ENCODE results near the gene NAGLU. TPM values are rescaled to one million over a fixed set of nuclear protein-coding genes. Genes with fewer than 3 reads are reported as not detected.

Gene NAGLU
- total and polyA plus RNA-seq, 2 of the 13 experiments (the other 11 are each of a cell fraction or from before 2014, with no cell fraction given): 28.2 to 40.1 TPM

DNA sequence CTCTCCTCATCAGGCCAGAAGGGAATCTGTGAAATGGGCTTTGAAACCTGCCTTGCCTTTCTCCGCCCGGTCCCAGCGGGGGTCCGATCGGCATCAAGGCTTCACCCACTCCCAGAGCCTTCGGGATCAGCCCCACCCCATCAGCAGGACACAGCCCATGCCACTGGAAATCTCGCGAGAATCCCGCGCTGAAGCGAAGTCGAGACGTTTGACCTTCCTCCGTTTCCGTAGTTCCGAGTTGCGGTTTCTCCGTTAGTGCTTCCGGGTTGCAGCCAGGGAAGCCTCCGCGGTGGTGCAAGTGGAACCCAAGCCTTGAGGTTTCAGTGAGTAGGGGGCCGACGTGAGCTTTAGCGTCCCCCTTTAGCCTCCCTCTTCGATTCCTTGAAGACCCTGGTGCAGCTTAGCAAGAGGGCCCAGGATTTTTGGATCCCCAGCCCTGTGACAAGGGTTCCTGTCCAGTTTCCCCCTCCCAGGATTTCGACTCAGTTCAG lies 25.9 kb downstream of the NAGLU start, which contains the start of gene COASY (continued):
- TF ChIP-seq, protein P1, sequence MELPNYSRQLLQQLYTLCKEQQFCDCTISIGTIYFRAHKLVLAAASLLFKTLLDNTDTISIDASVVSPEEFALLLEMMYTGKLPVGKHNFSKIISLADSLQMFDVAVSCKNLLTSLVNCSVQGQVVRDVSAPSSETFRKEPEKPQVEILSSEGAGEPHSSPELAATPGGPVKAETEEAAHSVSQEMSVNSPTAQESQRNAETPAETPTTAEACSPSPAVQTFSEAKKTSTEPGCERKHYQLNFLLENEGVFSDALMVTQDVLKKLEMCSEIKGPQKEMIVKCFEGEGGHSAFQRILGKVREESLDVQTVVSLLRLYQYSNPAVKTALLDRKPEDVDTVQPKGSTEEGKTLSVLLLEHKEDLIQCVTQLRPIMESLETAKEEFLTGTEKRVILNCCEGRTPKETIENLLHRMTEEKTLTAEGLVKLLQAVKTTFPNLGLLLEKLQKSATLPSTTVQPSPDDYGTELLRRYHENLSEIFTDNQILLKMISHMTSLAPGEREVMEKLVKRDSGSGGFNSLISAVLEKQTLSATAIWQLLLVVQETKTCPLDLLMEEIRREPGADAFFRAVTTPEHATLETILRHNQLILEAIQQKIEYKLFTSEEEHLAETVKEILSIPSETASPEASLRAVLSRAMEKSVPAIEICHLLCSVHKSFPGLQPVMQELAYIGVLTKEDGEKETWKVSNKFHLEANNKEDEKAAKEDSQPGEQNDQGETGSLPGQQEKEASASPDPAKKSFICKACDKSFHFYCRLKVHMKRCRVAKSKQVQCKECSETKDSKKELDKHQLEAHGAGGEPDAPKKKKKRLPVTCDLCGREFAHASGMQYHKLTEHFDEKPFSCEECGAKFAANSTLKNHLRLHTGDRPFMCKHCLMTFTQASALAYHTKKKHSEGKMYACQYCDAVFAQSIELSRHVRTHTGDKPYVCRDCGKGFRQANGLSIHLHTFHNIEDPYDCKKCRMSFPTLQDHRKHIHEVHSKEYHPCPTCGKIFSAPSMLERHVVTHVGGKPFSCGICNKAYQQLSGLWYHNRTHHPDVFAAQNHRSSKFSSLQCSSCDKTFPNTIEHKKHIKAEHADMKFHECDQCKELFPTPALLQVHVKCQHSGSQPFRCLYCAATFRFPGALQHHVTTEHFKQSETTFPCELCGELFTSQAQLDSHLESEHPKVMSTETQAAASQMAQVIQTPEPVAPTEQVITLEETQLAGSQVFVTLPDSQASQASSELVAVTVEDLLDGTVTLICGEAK (IDR thresholded peaks at IDR 0.05): no peak
- TF ChIP-seq, protein P1 (CRISPR knock-in tag; IDR thresholded peaks at IDR 0.05): peak; percentile 76; the same call in 1 of the 2 replicates
- TF ChIP-seq THAP8 (CRISPR knock-in tag; IDR thresholded peaks at IDR 0.05; ENCODE audit: borderline replicate concordance) (0 out of 2 replicates have a peak, but pooled peaks have one; percentile 18), MTF1 (CRISPR knock-in tag; IDR thresholded peaks at IDR 0.05) (no peak; the same call in 1 of the 2 replicates), KLF11 (CRISPR knock-in tag; IDR thresholded peaks at IDR 0.05) (no peak; the same call in 1 of the 2 replicates), ZNF740 (CRISPR knock-in tag; IDR thresholded peaks at IDR 0.05) (peak; percentile 54; the same call in 1 of the 2 replicates), ZBTB7A (CRISPR knock-in tag; IDR thresholded peaks at IDR 0.05) (no peak), NR3C1 (CRISPR knock-in tag; IDR thresholded peaks at IDR 0.05) (no peak), MYNN (CRISPR knock-in tag; IDR thresholded peaks at IDR 0.05; ENCODE audit: low read depth) (no peak), SNRNP70 (IDR thresholded peaks at IDR 0.05; ENCODE audit: low read depth, low read length) (no peak), PHF21A (CRISPR knock-in tag; IDR thresholded peaks at IDR 0.05) (peak; percentile 85; the same call in 1 of the 2 replicates), RBM39 (IDR thresholded peaks at IDR 0.05; ENCODE audit: low read depth, low read length, poor library complexity, severe bottlenecking) (no peak), CREB1 (IDR thresholded peaks at IDR 0.05) (0 out of 2 replicates have a peak, but pooled peaks have one; percentile 20), CREB1 (CRISPR knock-in tag; IDR thresholded peaks at IDR 0.05) (no peak; the same call in 1 of the 2 replicates)
- TF ChIP-seq, protein P2, sequence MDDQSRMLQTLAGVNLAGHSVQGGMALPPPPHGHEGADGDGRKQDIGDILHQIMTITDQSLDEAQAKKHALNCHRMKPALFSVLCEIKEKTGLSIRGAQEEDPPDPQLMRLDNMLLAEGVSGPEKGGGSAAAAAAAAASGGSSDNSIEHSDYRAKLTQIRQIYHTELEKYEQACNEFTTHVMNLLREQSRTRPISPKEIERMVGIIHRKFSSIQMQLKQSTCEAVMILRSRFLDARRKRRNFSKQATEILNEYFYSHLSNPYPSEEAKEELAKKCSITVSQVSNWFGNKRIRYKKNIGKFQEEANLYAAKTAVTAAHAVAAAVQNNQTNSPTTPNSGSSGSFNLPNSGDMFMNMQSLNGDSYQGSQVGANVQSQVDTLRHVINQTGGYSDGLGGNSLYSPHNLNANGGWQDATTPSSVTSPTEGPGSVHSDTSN (CRISPR knock-in tag; IDR thresholded peaks at IDR 0.05; ENCODE audit: borderline replicate concordance): no peak
- TF ChIP-seq, protein P3, sequence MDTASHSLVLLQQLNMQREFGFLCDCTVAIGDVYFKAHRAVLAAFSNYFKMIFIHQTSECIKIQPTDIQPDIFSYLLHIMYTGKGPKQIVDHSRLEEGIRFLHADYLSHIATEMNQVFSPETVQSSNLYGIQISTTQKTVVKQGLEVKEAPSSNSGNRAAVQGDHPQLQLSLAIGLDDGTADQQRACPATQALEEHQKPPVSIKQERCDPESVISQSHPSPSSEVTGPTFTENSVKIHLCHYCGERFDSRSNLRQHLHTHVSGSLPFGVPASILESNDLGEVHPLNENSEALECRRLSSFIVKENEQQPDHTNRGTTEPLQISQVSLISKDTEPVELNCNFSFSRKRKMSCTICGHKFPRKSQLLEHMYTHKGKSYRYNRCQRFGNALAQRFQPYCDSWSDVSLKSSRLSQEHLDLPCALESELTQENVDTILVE (CRISPR knock-in tag; IDR thresholded peaks at IDR 0.05): peak; percentile 91; the same call in 1 of the 2 replicates
- TF ChIP-seq, protein P4, sequence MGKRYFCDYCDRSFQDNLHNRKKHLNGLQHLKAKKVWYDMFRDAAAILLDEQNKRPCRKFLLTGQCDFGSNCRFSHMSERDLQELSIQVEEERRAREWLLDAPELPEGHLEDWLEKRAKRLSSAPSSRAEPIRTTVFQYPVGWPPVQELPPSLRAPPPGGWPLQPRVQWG (CRISPR knock-in tag; IDR thresholded peaks at IDR 0.05; ENCODE audit: borderline replicate concordance, low read depth): no peak

Measured in HepG2 (cell line).